GM18505 (cell line): ENCODE data around the gene S1PR3.

Experiments used
- ATAC-seq: cut with Tn5 transposase; IDR thresholded peaks from one replicate; pipeline ENCODE4 v1.9.1; 2021; ENCODE audit not compliant: unreplicated experiment
- POLR2A ChIP-seq: IDR thresholded peaks from 4 replicates; pipeline ENCODE4 v1.6.1; 2011; ENCODE audit warnings: borderline replicate concordance; ENCODE audit not compliant: insufficient read depth, insufficient read length; ENCODE audit errors: extremely low read depth

Gene S1PR3

DNA sequence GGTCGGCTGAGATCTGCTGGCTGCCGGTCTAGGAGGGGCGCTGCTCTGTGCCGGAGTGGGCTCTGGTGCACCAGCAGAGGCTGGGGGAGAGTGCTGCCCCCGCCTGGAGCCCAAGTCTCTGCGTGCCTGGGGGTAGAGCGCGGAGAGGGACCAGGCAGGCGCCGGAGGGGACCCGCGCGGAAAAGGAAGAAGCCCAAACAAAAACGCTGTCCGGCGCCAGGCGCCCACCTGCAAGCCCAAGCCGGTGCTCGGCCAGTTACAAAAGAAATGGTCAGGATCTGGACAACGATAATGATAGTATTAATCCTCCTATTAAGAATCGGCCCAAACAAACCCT, 571 bp upstream of the S1PR3 start:
- no peak for ATAC-seq
- TF ChIP-seq POLR2A = no peak

DNA sequence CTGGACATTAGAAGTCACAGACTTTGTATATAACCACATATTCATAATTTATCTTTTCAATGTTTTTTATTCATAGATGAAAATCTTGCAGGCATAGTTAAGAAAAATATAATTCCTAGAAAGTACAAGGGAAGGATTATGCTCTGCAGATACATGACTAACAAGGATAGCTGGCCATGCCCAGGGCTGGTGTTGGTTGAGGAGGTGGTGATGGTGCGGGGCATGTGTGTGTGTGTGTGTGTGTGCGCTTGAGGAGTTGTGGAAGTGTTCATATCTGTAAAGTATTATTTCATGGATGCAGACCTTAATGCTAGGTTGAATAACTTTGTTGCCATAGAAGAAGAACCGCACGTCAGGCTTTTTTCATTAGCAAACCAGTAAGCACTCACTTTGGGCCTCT, 1.3 kb downstream of the S1PR3 start:
- ATAC-seq = no peak
- TF ChIP-seq POLR2A = no peak

DNA sequence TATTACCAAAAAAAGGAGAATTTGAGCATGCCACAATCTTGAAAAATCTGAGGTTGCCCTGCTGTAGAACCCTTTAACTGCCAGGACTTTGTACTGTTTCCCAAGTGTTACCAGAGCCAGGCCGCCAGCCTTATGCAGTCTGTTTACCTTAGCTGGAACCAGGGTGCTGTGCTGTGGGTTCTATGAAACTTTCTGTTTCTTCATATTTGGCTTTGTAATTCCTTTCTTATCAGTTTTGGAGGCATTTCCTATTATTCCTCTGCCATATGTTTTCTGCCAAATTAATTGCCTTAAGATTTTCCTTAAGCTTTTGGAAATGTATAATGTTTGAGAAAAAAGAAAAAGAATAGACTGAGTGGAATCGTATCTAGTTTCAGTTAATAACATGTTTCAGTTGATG, 2.1 kb downstream of the S1PR3 start:
- TF ChIP-seq POLR2A = no peak
- no peak for ATAC-seq

DNA sequence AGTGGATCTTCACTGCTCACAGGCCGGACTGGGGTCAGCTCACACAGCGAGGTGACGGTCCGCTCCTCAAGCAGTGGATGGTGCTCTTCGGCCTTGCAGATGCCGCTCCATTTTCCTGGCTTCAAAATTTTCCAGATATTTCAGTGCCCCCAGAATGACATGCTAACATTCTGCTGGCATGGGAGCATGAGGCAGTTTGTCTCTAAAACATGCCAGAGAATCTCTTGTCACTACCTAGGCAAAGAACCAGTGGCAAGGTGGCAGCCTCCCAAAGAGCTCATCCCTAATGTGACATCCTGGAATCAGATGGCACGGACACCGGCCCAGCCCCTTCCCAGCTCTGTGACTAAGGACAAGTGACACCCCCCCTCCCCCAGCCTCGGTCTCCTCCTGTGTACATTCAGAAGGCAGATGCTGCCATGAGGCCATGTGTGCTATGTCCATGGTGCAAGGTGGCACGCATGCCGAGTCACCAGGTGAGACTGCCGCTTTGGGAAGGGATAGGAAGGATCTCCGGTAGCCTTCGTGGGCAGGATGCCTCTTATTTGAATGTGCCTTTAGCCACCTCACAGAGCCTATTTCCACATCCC, 2.7 kb downstream of the S1PR3 start:
- no peak for ATAC-seq

DNA sequence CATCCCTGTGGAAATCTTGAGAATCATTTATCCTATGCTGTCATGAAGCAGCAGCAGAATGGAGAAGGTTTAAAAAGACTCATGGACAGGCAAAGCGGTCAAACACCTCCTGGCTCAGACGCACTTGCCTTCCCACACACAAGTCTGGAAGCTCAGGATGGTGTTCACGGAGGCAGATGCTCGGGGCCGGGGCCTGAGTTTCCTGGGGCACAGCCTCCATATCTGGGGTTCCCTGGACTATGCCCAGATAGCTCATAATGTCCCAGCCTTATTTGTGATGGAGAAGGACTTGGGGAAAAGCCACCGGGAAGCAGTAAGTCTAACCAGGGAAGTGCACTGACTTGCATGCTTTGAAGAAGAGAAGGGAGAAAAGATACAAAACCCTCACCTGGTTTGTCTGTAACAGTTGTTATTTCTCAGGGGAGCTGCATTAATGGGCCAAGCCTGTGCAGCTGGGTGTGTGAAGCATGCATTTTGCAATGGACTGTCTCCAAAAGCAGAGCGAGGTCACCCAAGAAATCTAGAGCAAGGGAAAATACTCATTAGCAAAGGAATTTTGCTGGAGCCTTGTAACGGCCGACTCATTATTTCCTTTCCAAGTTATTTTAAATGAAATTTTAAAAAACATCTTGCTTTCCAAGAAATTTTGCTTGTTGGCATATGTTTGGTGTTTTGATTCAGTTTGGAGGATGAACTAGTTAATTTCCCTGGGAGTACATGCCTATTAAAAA, 3.4 kb downstream of the S1PR3 start:
- no peak for TF ChIP-seq POLR2A
- no peak for ATAC-seq

More for the DNA sequence above, 2.7 kb downstream of the S1PR3 start:
- TF ChIP-seq POLR2A = no peak

DNA sequence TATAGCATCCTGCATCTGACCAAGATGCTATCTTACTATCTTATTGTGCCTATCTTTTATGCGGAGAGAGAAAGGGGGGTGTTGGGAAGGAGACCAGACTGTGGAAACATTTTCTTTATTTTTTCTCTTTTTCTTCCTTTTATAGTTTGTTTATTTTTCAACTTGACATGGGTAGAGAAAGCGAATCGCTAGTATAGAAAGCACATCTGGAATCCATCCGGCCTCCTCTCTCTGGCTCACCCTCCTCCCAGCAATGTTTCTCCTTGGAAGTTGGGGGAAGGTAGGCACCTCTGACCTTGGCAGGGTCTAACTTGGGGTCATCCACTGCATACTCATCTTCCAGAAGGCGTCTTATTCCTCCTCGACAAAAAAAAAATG, 3.9 kb downstream of the S1PR3 start:
- TF ChIP-seq POLR2A = no peak
- no peak for ATAC-seq

DNA sequence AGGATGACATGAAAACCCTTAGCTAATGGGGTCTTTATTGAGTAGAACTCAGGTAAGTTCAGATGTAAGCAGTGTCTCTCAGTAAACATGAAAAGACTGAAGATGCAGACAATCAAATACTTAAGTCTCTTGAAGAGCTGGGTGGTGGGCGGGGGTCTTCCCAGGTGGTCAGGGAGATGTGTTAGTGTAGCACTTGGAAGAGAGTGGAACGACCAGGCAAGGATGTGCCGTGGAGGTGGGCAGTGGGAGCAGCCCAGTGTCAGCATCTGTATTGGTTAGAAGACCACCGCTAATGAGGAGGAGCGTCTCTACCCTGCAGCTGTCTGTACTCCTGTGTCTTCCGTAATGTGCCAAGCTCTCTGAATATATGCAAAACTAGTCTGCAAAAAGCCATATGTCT, 4.4 kb downstream of the S1PR3 start:
- no peak for ATAC-seq
- no peak for TF ChIP-seq POLR2A

DNA sequence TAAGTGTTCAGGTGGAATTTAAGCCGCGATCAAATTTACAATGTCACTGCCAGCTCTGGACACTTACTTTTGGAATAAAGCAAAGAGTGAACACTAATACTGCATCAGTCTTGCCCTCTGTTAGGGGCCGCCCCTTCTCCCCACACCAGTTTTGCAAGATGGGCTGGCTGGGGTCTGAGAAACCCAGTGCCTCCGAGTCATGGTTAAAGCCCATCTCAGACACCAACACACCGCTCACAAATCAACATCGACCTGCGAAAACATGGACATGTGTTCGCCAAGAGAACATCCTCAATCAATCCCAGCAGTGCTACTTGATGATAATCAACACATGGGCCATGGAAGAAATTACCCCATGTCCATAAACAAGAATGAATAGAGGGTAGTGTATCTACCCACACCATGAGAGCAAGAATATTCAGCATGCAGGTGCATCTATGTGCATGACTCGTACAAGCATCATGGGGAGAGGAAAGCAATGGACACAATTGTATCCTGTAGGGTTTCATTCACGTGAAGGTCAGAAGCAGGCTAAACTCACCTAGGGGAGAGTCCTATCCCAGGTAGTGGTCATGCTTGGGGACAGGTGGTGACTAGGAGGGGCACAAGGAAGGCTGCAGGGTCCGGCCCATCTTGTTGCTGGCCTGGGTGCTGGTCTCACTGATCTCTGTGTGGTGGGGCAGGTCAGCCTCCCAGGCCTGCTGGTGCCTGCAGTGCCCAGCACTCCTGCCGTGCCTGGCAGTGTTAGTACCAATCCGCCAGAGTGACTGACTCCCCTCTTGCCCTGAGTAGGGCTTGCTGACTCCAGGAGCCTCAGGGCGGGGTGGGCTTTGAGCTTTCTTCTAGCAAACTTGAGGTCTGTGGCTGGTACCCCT, 5.0 kb downstream of the S1PR3 start:
- no peak for TF ChIP-seq POLR2A
- no peak for ATAC-seq

DNA sequence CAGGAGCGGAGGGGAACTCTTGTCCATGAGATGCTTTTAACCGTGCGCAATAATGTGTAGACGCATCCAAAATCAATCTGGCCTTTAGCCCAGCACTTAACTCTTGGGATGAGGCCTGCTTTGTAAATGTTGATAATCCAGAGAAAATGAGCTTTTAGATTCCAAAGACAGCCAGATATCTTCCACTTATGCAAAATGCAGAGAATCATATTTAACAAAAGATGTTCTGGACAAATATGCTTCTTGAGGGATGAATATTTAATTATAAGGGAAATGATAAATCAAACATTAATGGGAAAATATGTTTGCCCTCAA, 5.6 kb downstream of the S1PR3 start:
- no peak for ATAC-seq
- TF ChIP-seq POLR2A = no peak

DNA sequence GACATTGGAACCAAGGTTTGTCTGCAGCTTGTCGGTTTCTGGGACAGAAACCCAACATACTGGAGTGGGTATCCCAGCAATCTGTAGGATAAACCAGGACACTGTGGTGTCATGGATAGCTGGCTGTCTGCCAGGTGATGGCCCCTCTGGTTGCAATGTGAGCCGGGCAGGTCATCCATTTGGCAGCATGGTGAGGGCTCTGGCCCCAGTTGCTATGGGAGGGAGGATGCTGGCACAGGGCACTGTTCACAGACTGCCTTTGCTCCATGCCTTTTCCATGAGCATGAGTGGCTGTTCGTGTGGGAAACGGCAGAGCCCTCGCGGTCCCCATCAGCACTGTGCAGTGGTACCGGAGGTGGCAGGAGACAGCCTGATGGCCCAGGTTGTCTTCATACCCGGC, 6.4 kb downstream of the S1PR3 start:
- no peak for ATAC-seq
- TF ChIP-seq POLR2A = no peak

DNA sequence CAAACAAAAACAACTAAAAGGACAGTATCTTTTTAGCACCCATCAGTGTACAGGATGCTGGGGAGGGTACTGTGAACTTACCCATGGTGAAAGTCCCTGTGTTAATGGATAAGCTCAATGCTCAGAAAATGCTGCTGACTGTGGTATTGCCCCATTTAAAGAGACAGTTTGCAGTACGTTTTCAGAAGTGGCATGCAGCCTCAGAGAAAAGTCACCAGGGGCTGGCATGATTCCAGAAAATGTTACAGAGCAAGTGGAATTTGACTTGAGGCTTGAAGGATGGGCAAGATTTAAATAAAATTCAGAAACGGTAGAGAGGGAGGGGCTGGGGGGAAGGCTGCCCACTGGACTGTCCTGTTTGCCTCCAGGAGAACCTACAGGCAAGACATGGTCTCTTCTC, 7.2 kb downstream of the S1PR3 start:
- ATAC-seq = no peak

DNA sequence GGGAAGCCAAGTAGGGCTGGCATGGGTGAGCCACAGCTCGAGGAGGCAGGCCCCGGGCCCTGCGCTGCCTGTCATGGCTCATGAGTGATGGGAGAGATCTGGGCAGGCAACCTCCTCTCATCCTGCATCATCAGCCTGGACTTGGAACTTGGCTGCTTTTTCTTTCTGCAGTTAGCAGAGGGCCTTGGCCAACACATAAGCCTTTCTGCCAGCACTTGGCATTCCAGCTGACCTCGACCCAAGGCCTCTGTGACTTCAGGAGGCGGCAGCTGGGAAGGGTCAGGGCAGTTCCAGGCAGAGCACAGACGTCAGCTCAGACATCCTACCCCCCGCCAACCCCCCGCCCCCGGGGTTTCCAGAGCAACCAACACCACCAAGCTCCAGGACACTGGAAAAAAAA, 7.6 kb downstream of the S1PR3 start:
- no peak for ATAC-seq
- TF ChIP-seq POLR2A = no peak

More for the DNA sequence above, 7.2 kb downstream of the S1PR3 start:
- TF ChIP-seq POLR2A = no peak

DNA sequence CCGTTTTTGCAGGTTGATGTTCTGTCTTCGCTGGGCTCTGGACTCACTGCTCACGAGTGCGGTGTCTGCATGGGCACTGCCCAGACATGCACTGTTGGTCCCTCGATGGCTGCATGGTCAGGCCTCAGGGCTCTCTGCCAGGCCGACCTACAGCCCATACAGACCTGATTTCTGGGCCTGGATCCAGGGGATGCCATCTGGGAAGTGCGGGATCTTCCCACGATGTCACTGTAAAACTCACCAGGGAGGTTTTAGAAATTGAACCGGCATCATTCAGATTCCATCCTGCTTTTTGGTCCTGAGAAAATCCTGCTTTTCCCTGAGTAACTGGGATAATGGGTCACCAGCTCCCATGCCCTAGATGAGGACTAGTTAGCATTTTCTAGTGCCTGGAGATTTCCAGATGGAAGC, 9.1 kb downstream of the S1PR3 start:
- no peak for ATAC-seq
- TF ChIP-seq POLR2A = no peak
